CD4-positive, alpha-beta T cell treated with Interleukin-6 for 4 hours (primary cell): ENCODE results near the gene MPO.
A peak's percentile ranks its signal among the peaks of the same experiment; 100 is the strongest.

Experiments used
- DNase-seq: peaks from one replicate; pipeline ENCODE4 v3.0.0-alpha.2; 2020; ENCODE audit warnings: mixed read lengths

MPO gene

GRCh38 chr17:58306131-58306951 is 25.6 kb upstream of the MPO start:
- DNase-seq: no peak

GRCh38 chr17:58305626-58306025 is 24.9 kb upstream of the MPO start:
- no peak for DNase-seq

GRCh38 chr17:58304750-58305486 is 24.2 kb upstream of the MPO start:
- no peak for DNase-seq

DNA sequence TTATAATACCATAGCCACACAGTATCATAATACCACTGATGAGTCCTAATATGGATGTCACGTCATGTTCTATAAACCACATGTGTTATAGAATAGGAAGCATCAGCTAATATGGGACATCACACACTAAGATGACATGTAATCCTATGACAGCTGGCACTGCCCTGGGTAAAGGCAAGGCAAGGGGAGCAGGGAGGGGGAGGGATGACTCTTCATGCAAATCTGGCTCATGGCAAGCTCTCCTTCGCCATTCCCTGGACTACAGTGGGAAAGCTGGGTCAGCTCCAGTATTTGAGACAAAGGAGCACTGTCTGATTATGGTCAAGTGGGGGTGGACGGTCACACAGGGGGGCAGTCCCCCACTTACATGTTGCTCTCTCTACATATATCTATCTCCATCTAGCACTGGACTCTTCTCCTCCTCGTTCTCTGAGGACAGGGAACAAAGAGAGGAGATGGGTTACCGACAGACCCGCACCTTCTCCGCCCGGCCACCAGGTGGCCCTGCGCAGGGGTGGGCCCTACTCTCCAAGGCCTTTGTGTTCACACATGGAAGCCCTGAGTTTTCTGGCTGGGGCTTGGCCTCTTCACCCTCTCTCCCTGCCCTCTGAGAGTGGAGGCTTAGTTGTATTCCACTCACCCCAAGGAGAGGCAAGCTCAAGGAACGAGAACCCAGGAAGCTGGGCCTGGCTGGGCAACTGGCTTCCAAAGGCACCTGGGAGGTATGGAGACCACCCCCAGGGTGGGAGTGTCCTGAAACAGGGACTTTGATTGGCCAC is 23.4 kb upstream of the MPO start:
- peak; percentile 68 for DNase-seq

GRCh38 chr17:58302919-58303585 is 22.3 kb upstream of the MPO start:
- no peak for DNase-seq

DNA sequence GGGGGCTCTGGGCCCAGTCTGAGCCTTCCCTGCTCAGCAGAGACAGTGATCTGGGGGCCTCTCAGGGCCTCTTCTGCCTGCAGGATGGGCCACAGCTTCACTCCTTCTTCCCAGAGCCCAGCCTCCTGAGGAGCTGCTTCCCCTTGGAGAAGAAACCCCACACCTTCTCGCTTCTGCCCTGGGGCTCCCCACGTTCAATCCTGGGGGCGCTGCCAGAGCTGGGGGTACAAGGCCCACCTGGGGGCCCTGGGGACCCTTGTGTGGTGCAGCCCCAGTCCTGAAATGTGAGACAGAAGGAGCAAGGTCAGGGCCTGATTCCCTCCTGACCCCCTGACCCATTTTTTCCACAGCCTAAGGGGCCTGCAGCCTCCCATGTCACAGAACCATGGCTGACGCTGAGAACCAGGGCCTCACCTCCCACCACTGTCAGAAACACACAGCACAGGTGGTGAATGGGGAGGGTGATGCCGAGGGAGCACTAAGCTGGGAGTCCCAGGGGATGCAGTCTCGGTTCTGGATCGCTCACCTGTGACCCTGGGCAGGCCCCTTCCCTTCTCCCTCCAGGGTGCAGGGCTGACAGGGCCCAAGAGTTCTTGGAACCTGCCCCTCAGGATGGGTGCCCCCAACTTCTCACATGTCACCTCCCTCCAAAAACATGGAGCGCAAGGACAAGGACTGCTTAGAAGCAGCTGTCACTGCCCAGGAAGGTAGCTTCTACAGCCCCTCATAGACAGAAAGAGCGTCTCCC is 21.6 kb upstream of the MPO start:
- no peak for DNase-seq

- DNase-seq: no peak
Measured at GRCh38 chr17:58301504-58302150, 20.9 kb upstream of the MPO start.

GRCh38 chr17:58300336-58300735 is 19.6 kb upstream of the MPO start:
- no peak for DNase-seq

DNA sequence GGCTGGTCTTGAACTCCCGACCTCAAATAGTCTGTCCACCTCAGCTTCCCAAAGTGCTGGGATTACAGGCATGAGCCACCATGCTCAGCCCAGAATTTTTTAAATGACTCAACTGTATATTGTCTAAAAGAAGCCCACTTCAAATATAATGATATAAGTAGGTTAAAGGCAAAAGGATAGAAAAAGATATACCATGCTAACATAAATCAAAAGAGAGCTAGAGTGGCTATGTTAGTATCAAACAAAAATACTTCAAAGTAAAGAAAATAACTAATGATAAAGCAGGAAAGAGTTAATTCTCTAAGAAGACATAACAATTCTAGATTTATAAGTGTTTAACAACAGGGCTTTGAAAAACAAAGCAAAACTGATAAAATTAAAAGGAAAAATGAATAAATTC is 13.3 kb upstream of the MPO start:
- DNase-seq: no peak

DNA sequence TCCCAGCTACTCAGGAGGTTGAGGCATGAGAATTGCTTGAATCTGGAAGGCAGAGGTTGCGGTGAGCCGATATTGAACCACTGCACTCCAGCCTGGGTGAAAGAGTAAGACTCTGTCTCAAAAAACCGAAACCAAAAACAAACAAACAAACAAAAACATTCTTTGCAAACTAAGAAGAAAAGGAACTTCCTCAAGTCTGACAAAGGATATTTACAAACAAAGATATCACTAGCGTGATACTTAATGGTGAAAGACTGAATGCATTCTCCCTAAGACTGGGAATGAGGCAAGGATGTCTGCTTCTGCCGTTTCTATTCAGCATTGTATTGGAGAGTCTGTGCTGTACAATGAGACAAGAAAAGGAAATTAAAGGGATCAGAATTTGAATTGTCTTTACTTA is 10.5 kb upstream of the MPO start:
- DNase-seq: no peak

DNA sequence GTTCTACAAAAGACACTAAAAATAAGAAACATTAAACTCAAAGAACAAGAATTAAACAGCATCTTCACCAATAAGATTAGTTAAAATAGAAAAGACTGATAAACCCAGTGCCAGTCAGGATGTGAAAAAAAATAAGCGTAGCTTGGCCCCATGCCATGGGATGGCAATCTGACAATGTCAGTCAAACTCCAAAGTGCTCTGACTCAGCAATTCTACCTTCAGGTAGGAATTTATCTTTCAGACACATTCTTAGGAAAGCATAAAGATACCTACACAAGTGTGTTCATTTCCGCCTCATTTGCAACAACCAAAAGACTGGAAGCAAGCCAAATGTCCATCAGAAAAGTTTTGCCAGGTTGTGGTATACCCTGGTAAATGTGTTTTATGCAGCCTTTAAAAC is 9.1 kb upstream of the MPO start:
- DNase-seq: no peak

DNA sequence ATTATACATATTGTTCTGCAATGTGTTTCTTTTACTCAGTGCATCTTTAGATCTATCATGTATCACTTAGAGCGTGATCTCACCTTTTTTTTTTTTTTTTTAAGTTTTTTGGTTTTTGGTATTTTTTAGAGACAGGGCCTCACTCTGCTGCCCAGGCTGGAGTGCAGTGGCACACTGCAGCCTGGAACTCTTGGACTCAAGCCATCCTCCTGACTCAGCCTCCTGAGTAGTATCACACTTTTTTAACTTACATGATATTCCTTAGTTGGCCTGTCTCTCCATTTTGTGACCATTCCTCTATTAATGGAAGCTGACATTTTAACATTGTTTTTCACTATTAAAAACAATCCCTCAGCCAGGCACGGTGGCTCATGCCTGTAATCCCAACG is 4.7 kb upstream of the MPO start:
- DNase-seq: no peak

GRCh38 chr17:58284613-58285421 is 4.1 kb upstream of the MPO start:
- DNase-seq: no peak

- no peak for DNase-seq
Measured at GRCh38 chr17:58283674-58284612, 3.2 kb upstream of the MPO start.

GRCh38 chr17:58282442-58282841 is 1.7 kb upstream of the MPO start:
- no peak for DNase-seq

DNA sequence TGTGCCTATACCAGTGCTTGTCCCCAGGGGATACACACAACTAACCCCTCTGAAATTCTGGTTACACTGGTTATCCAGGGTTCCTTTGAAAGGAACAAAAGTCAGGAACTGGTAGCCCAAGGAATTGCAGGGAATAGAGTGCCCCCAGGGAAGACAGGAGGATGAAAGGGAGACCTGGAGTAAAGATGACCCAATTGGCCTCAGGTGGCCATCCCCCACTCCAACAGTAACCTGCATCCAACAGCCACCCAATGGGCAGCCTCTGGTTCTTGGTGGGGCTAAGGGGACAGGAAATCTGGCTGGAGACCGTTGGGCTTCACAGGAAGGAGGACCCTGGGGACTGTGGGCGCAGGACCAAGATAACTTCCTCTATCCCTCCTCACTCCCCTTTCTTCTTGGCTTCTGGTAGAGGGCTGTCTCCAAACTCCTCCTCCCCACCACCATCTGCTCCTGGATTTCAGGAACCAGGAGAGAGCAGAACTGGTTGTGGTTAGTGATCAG is 826 bp upstream of the MPO start:
- DNase-seq: no peak

DNA sequence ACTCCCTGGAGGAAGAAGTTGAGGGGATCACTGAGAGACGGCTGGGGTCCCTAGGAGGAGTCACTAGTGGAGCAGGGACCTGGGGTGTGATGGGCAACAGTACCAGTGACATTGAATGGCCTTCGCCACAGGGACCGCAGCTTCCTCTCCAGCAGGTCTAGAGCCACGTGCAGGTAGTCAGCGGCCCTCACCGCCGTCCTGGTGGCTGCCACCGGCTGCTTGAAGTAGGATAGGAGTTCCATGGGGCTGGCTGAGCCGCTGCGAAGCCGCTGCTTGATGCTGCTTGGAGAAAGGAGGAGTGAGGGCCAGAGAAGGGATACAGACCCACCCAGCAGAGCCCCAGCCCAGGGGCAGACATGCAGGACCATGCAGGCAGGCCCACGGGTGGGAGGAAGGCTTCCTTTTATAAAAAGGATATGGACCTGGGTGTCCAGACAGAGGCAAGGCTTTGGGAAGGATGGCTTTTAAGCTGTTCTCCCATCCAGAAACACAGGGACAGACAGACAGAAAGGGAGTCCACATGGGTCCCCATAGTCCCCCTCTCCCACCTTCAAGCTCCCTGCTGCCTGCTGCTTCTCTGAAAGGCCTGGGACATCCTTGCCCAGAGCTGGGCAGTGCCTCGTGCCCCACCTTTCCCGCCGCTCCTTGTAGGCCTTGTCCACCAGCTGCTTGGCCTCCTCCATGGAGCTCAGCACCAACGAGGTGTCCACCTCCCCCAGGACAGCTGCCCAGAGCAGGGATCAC is 827 bp downstream of the MPO start:
- no peak for DNase-seq

- no peak for DNase-seq
Measured at GRCh38 chr17:58279016-58279711, 1.6 kb downstream of the MPO start.
